ENCODE results near the gene TTPAL.

The TTPAL gene

DNA sequence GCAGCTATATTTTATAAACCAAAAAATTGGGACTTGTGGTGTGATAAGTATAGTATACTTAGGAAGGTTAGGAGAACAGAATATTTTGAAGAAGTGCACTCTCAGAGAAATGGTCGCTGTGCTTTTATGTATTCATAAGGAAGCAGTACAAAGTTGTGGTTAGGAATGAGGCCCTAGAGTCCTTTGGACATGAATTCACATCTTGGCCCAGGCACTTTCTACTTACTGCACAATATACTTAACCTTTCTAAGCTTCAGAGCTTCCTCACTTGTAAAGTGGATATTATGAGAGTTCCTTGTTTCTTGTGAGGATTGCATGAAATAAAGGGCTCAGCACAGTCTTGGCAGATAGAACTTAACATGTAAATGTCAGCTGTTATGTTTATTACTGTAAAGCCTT, 67.2 kb downstream of the TTPAL start:
- FAIRE-seq, result no peak

DNA sequence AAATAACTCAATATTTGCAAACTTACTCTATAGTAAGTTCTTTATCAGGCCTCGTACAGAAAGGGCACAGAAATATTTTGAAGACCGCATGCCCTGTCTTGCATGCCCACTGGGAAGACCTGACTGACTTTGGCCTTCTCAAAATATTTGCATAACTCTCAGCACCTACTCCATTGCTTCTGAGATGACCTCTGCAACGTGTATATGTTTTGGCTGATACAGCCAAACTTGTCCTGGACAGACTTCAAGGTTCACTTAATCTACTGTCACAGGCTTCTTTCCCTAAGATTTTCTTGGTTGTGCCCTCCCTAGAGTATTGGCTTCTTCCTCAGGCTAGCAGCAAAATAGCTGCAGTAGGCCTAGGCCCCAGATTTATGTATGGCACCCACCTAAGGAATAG, 67.7 kb downstream of the TTPAL start:
- no peak for FAIRE-seq

Measured in A204.1 (cell line).